Measurements from ENCODE around the gene LRMDA.
"Not testable (repeated sequence)": the region's sequence is repeated elsewhere in the genome, so short reads cannot be mapped to it uniquely, and the experiment has no call there.

The LRMDA gene

GRCh38 chr10:76040107-76040829 is 608.8 kb downstream of the LRMDA start:
- no peak for DNase-seq

GRCh38 chr10:76040830-76041220 is 609.4 kb downstream of the LRMDA start:
- no peak for DNase-seq

GRCh38 chr10:76041551-76041950 is 610.1 kb downstream of the LRMDA start:
- no peak for DNase-seq

- no peak for DNase-seq
Measured at GRCh38 chr10:76043261-76043660, 611.8 kb downstream of the LRMDA start.

DNA sequence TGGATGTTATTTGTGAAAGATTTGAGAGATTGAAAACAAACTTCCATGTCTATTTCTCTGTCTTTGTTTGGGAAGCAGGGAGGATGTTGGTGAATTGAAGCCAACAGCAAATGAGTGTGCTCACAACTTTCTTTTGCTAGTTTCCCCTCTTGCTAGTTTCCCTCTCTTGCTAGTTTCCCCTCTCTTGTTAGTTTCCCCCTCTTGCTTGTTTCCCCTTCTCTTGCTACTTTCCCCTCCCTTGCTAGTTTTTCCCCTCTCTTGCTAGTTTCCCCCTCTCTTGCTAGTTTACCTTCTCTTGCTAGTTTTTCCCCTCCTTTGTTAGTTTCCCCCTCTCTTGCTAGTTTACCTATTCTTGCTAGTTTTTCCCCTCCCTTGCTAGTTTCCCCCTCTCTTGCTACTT is 613.3 kb downstream of the LRMDA start:
- DNase-seq, result no peak

DNA sequence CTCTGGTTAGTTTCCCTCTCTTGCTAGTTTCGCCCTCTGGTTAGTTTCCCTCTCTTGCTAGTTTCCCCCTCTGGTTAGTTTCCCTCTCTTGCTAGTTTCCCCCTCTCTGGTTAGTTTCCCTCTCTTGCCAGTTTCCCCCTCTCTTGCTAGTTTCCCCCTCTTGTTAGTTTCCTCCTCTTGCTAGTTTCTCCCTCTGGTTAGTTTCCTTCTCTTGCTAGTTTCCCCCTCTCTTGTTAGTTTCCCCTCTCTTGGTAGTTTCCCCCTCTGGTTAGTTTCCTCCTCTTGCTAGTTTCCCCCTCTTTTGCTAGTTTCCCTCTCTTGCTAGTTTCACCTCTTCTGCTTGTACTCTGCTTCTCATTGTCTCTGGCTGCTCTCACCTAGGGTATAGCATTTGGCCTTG is 613.8 kb downstream of the LRMDA start:
- no peak for DNase-seq

DNA sequence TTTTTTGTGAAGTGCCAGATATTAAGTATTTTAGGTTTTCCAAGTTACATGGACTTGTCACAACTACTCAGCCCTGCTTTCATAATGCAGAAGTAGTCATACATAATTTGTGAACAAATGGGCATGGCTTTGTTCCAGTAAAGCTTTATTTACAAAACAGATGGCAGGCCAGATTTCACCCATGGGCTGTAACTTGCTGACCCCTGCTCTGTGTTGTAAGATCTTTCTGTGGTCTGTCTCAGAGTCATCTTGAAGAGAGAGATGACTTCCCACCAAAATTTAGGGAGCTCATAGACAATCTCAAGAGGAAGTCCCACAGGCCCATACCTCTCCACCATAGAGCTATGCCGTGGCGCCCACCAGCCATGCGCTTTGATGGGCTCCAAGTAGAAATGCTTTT is 616.1 kb downstream of the LRMDA start:
- DNase-seq, result no peak

DNA sequence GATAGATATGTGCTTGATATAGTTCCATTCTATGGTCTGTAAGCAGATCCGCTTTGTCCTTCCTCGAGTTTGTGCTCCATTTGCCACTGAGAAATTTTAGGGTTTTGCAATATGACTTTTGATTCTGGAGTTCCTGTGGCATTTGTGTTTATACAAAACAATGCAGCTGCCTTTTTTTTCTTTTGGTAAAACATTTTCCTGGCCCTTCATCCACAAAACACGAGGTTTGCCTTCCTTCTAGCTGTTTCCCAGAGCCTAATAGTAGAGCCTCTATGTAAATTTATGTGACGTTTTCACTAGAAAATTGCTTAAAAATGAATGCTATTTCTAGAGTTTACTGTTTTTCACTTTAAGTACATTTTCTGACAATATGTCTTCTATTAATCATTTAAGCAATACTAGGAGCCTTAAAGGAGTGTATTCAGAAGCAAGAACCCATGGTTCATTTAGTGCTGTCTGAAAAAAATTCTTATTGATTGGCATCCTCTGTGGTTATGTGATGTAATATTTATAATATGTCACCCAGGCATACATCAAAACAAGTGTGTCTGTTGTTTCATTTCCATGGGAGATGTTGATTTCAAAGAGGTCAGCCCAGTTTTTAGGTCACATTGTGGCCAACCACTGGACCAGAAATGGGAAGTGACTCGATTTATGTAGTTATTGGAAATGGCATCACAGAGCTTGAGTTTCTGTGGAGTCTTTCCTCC is 618.3 kb downstream of the LRMDA start:
- no peak for DNase-seq

- DNase-seq, result no peak
Measured at GRCh38 chr10:76050291-76050625, 618.8 kb downstream of the LRMDA start.

DNA sequence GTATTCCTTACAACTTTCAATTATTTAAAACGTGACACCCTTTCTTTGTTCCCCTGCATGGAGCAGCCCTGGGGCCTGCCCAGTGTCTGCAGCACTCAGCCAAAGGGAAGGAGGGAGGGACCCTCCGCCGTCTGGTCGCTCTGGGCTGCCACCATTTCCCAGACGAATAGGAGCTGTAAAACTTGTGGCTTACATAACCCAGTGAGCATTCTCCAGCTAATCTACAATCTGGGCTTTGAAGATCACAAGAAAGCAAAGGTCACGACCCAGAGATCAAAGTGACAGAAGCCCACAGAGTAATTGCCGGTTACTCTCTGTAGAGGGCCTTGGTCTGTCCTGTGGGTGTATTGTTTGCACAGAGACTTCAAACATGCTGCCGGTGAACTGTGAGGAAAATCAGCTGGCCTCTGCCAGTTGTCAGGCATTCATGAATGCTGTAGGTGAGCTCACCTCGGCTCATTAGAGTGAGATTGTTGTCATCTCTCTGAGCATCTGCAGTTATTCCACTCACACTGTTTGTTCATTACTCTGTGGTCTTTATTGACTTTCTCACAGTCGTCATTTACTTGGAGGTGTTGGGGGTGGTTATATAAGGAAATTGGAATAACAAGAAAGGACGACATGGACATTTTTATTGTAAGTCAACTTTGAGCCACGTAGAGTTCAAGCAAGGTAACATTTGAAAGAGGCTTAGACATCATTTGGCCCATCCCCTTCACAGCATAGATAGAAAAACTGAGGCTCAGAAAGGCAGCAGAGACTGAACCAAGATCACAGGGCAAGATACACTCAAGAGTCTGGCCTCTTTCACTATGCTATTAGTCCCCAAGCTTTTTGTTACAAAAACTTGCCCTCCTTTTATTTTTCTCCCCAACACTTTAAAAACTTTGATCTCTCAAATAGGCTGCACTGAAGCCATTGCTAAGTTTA is 619.8 kb downstream of the LRMDA start:
- DNase-seq, result no peak

DNA sequence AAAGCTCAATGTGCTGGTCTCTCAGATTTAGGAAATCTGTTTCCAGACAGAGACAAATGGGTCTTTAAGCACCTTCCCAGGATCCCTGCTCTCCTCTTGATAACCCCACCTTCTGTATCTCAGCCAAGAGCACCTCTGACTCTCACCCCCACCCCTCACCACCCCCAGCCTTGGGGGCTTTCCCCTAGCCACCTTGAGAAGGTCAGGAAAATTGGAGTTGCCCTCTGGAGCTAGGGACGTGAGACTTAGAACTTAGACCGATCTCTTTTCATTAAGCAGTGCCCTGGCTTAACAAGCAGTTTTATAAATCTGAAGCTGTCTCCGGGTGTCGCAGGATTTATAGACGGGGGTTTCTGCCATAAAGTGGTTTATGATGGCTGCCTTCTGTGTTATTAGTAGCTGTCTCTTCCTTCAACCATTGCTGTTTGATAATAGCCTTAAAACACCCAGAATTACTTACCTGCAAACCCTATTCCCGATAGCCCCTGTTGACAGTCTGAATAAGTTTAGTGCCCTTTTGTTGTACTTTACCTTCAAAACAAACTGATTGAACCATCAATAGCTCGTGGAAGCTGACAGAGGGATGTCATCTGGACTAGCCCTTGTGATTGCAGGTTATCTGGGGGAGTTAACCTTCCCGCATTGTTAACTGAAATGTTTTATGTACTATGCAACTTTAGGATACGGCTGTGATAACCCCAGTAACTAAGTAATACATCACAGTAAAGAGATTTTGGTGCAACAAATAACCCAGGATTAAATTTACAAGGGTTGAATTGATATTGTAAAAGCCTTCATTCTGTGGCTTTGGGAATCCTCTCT is 621.5 kb downstream of the LRMDA start:
- DNase-seq, result no peak

DNA sequence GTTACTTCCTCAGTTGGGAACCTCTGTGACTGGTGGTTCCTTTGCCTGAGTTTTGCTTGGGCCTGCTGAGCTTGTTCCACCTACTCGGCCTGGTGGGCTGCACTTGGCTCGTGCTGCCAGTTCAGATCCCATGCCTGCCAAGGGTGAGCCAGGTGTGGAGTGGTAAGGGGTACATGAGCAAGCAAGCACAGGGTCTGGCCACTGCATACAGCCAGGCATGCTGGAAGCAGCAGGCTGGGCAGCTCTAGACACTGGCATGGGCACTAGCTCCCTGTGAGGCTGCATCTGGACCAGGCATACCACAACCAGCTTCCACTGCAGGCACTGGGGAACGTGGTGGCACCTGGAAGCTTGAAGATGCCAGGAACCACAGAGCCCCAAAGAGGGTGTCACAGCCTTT is 624.0 kb downstream of the LRMDA start:
- no peak for DNase-seq

DNA sequence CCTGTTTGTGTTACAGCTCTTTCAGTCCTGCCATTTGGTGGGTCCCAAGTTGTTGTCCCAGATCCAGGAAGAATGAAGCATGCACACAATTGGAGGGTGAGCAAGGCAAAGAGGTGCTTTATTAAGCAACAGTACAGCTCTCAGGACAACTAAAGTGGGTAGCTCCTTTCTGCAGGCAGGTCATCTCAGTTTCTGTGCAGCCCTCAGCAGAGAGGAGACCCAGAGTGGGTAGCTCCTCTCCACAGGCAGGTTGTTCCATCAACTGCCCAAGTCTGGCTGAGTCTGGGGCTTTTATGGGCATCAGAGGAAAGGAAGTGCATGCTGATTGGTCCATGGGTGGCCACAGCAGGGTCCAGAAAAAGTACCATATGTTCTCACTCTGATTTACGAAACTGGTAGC is 624.5 kb downstream of the LRMDA start:
- no peak for DNase-seq

DNA sequence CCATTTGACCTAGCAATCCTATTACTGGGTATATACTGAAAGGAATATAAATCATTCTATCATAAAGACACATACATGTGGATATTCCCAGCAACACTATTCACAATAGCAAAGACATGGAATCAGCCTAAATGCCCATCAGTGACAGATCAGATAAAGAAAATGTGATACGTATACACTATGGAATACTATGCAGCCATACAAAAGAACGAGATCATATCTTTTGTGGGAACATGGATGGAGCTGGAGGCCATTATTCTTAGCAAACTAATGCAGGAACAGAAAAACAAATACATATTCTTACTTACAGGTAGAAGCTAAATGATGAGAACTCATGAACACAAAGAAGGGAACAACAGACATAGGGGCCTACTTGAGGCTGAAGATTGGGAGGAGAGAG is 629.6 kb downstream of the LRMDA start:
- not testable (repeated sequence) for DNase-seq

DNA sequence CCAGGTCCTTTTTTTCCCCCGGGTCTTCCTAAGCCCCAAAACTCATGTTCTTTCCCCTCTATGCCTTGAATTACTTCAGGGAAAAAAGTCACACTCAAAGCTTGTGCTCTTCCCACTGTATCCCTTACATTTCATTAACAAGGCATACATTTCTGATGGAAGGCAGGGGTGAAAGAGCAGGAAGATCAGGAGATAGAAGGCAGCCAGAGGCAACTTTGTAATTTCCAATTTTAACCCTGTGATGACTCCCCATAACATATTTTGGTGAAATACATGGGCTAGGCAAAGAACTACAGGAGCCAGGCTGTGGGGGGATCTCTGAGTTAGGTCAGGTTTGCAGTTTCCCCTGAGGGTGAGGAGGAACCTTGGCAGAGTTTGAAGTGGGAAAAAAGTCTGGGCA is 635.0 kb downstream of the LRMDA start:
- DNase-seq, result no peak

- no peak for DNase-seq
Measured at GRCh38 chr10:76067447-76067846, 636.0 kb downstream of the LRMDA start.

- no peak for DNase-seq
Measured at GRCh38 chr10:76068856-76069255, 637.4 kb downstream of the LRMDA start.

GRCh38 chr10:76070916-76071315 is 639.5 kb downstream of the LRMDA start:
- no peak for DNase-seq

GRCh38 chr10:76071653-76072365 is 640.4 kb downstream of the LRMDA start:
- DNase-seq, result no peak

- DNase-seq, result no peak
Measured at GRCh38 chr10:76072384-76072783, 641.0 kb downstream of the LRMDA start.

GRCh38 chr10:76073524-76073923 is 642.1 kb downstream of the LRMDA start:
- DNase-seq, result no peak

DNA sequence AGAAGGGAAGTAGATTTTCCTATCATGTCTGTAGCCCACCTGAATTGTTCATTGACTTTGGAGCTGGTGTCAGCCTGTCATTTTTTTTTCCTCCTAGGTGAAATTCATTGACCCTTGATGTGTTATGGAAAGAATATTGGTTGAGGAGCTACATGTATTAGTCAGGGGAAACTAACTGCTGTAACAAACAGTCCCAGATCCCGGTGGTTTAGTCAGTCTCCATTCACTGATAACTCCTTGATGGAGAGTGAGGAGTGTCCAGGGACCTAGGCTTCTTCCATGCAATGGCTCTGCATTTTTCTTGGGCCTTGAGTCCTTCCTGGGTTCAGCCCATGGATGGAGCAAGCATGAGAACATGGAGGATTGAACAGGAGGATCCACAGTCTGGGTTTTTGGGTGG is 643.2 kb downstream of the LRMDA start:
- DNase-seq, result no peak
